ENCODE measurements around the gene ADAMTS17. TPM values are rescaled to one million over a fixed set of nuclear protein-coding genes. Genes with fewer than 3 reads are reported as not detected.

The ADAMTS17 gene
- total RNA-seq, 1 donor from 2014 or later: 1.5 TPM

DNA sequence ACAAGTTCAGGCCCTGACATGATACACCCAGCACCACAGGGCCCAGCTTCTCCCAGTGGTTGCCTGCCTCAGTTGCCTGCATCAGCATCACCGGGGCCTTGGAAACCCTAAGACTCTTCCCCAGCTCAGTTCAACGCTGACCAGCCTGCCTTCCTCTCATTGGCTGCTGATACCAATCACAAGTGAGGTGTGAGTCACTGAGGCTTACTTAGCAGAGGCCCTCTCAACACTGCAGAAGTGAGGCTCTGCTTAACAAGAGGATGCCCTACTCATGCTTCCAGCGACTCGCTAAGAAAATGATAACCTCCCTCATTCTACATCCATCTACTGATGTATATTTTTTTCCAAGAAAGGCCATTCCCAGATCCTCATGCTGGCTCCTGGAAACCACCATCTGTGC lies 151.9 kb downstream of the ADAMTS17 start:
- Histone ChIP-seq H4K20me1 (ENCODE audit: low read depth) (no peaks in the 10 kb centered on the region), H2AFZ (replicated peaks) (no peak overlapping the region), H3K9me3 (ENCODE audit: low read depth) (no peaks in the 10 kb centered on the region), H3K4me1 (peaks cover 12% of the 10 kb centered on the region), H3K27ac (no peak overlapping the region), H3K9ac (no peak overlapping the region), H3K4me3 (no peak overlapping the region), H3F3A (ENCODE audit: low read depth) (no peaks in the 10 kb centered on the region), H3K4me2 (no peak overlapping the region), H3K27me3 (no peaks in the 10 kb centered on the region), H3K36me3 (no peaks in the 10 kb centered on the region), H3K79me2 (ENCODE audit: low read depth) (no peaks in the 10 kb centered on the region)
- Mint-ChIP-seq H3K36me3 (no peaks in the 10 kb centered on the region), H3K9me3 (no peaks in the 10 kb centered on the region), H3K27me3 (ENCODE audit: insufficient read depth, low read depth) (peaks cover 2% of the 10 kb centered on the region), H3K4me3 (no peak overlapping the region), H3K4me1 (peaks cover 22% of the 10 kb centered on the region), H3K27ac (no peak overlapping the region)
- TF ChIP-seq EZH2phosphoT487 (IDR thresholded peaks at IDR 0.05): no peak
- TF ChIP-seq EZH2 (IDR thresholded peaks at IDR 0.05): no peak
- TF ChIP-seq, protein P1, sequence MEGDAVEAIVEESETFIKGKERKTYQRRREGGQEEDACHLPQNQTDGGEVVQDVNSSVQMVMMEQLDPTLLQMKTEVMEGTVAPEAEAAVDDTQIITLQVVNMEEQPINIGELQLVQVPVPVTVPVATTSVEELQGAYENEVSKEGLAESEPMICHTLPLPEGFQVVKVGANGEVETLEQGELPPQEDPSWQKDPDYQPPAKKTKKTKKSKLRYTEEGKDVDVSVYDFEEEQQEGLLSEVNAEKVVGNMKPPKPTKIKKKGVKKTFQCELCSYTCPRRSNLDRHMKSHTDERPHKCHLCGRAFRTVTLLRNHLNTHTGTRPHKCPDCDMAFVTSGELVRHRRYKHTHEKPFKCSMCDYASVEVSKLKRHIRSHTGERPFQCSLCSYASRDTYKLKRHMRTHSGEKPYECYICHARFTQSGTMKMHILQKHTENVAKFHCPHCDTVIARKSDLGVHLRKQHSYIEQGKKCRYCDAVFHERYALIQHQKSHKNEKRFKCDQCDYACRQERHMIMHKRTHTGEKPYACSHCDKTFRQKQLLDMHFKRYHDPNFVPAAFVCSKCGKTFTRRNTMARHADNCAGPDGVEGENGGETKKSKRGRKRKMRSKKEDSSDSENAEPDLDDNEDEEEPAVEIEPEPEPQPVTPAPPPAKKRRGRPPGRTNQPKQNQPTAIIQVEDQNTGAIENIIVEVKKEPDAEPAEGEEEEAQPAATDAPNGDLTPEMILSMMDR (IDR thresholded peaks at IDR 0.05): no peak
- no peak for DNase-seq (ENCODE audit: low spot score)

DNA sequence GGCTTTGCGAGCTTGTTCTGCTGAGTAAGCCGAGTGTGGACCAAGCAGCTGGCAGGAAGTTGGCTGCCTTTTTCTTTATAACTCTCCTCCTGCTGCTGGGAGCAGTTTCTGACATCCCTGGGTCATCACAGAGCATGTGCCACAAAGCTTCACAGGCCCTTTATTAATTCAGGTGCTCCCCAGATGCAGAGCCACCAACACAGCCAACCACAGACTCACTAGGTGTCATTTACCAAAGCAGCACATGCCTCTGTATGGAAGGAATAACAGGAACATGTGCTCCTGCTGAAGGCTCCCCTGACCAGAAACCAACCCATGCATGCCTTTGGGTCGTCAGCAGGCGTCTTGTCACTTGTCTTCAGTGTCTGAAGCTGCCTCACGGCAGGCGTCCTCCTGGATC lies 152.5 kb downstream of the ADAMTS17 start:
- no peak for DNase-seq (ENCODE audit: low spot score)
- H3K4me1 Mint-ChIP-seq: peaks cover 21% of the 10 kb centered on the region

DNA sequence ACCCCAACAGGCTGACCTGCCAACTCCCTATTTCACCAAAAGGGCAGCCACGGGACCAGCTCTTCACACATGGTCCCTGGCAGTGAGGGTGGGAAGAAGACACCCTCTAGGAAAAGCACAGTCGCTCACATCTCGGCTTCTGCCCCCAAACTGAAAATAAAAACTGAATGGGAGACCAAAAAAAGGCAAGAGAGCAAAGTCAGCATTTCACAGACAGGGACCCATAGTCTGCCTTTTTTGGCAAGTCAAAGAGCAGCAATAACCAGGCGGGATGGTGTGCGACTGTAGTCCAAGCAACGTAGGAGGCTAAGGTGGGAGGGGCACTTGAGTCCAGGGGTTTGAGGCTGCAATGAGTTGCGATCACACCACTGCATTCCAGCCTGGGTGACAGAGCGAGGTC lies 154.1 kb downstream of the ADAMTS17 start:
- Histone ChIP-seq H3K4me3 (no peak overlapping the region), H3K79me2 (ENCODE audit: low read depth) (no peaks in the 10 kb centered on the region), H3K9ac (no peak overlapping the region), H3K4me2 (no peak overlapping the region), H3K27me3 (no peaks in the 10 kb centered on the region), H3K4me1 (peaks cover 8% of the 10 kb centered on the region), H3F3A (ENCODE audit: low read depth) (no peaks in the 10 kb centered on the region), H3K9me3 (ENCODE audit: low read depth) (no peaks in the 10 kb centered on the region), H2AFZ (replicated peaks) (no peak overlapping the region), H3K27ac (no peak overlapping the region), H3K36me3 (no peaks in the 10 kb centered on the region), H4K20me1 (ENCODE audit: low read depth) (no peaks in the 10 kb centered on the region)
- TF ChIP-seq EZH2phosphoT487 (IDR thresholded peaks at IDR 0.05): no peak
- TF ChIP-seq, protein P1 (IDR thresholded peaks at IDR 0.05): no peak
- TF ChIP-seq EZH2 (IDR thresholded peaks at IDR 0.05): no peak
- no peak for DNase-seq (ENCODE audit: low spot score)
- Mint-ChIP-seq H3K4me3 (no peak overlapping the region), H3K9me3 (no peaks in the 10 kb centered on the region), H3K27ac (no peak overlapping the region), H3K36me3 (no peaks in the 10 kb centered on the region), H3K27me3 (ENCODE audit: insufficient read depth, low read depth) (peaks cover 2% of the 10 kb centered on the region), H3K4me1 (peaks cover 14% of the 10 kb centered on the region)

More for the DNA sequence above, 152.5 kb downstream of the ADAMTS17 start:
- Histone ChIP-seq H3K9me3 (ENCODE audit: low read depth) (no peaks in the 10 kb centered on the region), H3K27me3 (no peaks in the 10 kb centered on the region), H3K9ac (no peak overlapping the region), H3K4me1 (peaks cover 9% of the 10 kb centered on the region), H4K20me1 (ENCODE audit: low read depth) (no peaks in the 10 kb centered on the region), H3K36me3 (no peaks in the 10 kb centered on the region), H3K79me2 (ENCODE audit: low read depth) (no peaks in the 10 kb centered on the region), H3F3A (ENCODE audit: low read depth) (no peaks in the 10 kb centered on the region), H3K4me3 (no peak overlapping the region), H2AFZ (replicated peaks) (no peak overlapping the region), H3K4me2 (no peak overlapping the region), H3K27ac (no peak overlapping the region)
- Mint-ChIP-seq H3K27ac (no peak overlapping the region), H3K27me3 (ENCODE audit: insufficient read depth, low read depth) (peaks cover 2% of the 10 kb centered on the region), H3K9me3 (no peaks in the 10 kb centered on the region), H3K4me3 (no peak overlapping the region), H3K36me3 (no peaks in the 10 kb centered on the region)
- no peak for TF ChIP-seq EZH2 (IDR thresholded peaks at IDR 0.05)
- no peak for TF ChIP-seq EZH2phosphoT487 (IDR thresholded peaks at IDR 0.05)
- TF ChIP-seq, protein P1 (IDR thresholded peaks at IDR 0.05): no peak

All from neural progenitor cell (in vitro differentiated cells).